Left renal pelvis (tissue), 4 donors: Measurements from ENCODE around the gene VLDLR. TPM values are rescaled to one million over a fixed set of nuclear protein-coding genes. Genes with fewer than 3 reads are reported as not detected.
"Not testable (repeated sequence)": the region's sequence is repeated elsewhere in the genome, so short reads cannot be mapped to it uniquely, and the experiment has no call there.

ENCODE experiments used
- DNase-seq, 4 donors: peaks; one replicate each; pipeline ENCODE4 v3.0.0-alpha.2; 2013; ENCODE audit warnings: low read depth in 4 of 4, low spot score in 3 of 4
- polyA plus RNA-seq, 4 donors: library from polyadenylated mRNA; unstranded; fragments of 120-200 nt; gene quantifications; one replicate each; pipeline ENCODE4 v1.2.1, GENCODE V29; 2013; ENCODE audit not compliant: insufficient read length in 4 of 4

VLDLR gene
- polyA plus RNA-seq, 4 donors: 31.6 to 61.4 (median 40.2) TPM

GRCh38 chr9:2707256-2707655 is 85.7 kb downstream of the VLDLR start:
- DNase-seq: not testable (repeated sequence)

Other genes with a start within 250 kb of the VLDLR start
- under 1 TPM in 3 of 4 donors, not detected in 1; 0.07 to 0.37 (median 0.13) TPM for gene KCNV2, start 95.7 kb downstream of the VLDLR start, polyA plus RNA-seq
- 10 to 100 TPM; 35.4 to 41.1 (median 38.9) TPM for gene PUM3, start 222.3 kb downstream of the VLDLR start, polyA plus RNA-seq